Stimulated activated CD8-positive, alpha-beta memory T cell treated with anti-CD3 and anti-CD28 coated beads, Interleukin-7, amount 100 ng/mL, for 24 hours (primary cell): ENCODE measurements around the gene GZMM.
"Not testable (repeated sequence)": the region's sequence is repeated elsewhere in the genome, so short reads cannot be mapped to it uniquely, and the experiment has no call there.

Experiments used
- DNase-seq: peaks from one replicate; pipeline ENCODE4 v3.0.0-alpha.2; 2020; ENCODE audit warnings: low read depth

GZMM gene

DNA sequence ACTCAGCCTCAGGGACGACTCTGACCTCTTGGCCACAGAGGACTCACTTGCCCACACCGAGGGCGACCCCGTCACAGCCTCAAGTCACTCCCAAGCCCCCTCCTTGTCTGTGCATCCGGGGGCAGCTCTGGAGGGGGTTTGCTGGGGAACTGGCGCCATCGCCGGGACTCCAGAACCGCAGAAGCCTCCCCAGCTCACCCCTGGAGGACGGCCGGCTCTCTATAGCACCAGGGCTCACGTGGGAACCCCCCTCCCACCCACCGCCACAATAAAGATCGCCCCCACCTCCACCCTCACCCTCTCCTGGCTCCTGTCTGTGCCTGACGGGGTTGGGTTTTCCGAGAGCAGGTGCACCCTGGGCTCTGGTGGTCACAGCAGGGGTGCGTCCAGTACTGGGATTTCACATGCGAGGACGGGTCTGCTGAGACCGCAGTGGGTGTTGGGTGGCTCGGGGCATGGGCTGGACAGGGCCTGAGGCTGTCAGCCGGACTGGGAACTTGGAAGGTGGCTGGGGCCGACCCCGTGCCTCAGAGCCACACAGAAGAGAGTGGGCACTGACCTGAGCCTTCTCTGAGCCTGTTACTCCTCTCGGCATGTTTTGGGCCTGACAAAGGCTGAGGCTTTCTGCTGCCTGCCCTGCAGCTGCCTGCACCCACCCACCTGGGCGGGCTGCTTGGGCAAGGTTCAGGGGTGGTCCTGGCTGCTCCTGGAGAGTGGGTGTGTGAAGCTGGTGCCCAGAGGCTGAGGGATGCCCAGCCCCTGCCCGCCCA lies 39.5 kb downstream of the GZMM start:
- DNase-seq = no peak

DNA sequence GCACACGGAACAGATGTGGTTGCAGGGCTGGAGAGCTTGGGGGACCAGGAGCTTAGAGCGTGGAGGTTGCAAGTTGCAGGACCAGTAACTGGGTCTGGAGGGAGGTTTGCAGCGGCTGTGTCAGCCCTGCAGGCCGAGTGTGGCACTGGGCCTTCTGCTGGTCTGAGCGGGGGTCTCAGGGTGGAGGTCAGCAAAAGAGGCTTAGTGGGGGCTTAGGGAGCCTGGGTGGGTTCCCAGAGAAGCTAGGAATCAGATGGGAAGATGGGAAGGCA lies 40.1 kb downstream of the GZMM start:
- DNase-seq = no peak

DNA sequence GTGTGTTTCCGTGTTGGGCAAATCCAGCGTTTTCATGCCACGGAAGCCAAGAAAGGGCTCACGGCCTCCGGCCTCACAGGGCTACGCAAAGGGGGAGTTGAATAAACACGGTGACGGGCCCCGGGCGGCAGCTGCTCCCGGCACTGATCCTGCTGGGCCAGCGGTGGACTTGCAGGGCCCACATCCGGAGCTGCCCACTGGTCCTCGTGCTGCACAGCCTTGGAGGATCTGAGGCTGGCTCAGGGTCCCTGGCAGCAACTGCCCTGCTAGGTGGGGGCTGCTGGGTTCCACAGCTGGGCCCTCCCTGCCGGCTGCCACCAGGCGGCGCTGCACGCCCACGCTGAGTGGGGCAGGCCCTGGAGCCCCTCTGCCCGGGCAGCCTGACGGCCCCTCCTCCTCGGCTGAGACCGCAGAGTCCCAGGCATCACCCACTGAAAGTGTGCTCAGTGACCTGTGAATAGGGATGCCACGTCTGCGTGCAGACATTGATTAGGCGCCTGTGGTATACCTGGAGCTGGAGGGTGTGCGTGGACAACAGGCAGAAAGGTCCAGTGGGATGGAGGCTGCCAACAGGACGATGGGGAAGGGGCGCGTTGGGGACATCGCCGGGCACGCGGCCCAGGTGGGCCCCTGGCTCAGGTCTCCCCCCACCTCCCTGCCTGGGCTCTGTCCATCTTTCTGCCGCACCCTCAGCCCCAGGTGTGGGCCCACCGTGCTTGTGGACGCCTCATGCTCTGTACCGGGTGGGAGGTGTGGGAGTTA lies 40.6 kb downstream of the GZMM start:
- peak; percentile 30 for DNase-seq

DNA sequence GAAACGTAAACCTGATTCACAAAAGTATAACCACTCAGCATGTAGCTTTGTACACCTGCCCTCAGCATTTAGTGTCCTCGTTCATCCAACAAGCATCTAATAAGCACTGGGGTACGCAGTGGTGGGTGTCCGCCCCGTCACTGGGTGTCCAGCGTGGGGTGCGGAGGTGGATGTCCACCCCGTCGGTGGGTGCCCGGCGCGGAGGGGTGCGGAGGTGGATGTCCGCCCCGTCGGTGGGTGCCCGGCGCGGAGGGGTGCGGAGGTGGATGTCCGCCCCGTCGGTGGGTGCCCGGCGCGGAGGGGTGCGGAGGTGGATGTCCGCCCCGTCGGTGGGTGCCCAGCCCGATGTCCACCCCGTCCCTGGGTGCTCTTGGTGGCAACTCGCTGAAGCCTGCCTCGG lies 41.3 kb downstream of the GZMM start:
- not testable (repeated sequence) for DNase-seq

DNA sequence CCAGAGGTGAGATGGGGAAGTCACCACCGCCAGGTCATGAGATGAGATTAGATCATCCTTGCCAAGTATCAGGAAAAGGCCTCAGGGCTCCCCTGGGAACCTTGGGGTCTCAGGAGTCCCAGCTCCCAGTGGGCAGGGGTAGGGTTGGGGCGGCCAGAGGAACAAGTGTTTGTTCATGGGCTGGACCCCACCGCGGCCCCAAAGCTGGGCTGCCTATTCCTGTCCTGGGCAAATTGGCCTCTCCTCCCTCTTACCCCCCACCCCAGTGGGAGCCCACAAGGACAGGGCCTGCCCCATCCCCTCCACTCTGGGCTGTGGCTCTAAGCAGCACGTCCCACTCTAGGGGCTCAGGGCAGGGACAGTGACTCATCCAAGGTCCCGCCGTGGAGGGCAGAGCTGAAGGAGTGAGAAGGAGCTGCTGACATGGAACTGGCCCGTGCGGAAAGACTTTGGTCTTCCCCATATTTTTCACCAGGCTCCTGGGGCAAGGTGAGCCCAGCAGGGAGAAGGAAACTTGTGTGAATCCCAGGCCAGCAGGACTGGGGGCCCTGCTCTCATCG lies 41.8 kb downstream of the GZMM start:
- no peak for DNase-seq

DNA sequence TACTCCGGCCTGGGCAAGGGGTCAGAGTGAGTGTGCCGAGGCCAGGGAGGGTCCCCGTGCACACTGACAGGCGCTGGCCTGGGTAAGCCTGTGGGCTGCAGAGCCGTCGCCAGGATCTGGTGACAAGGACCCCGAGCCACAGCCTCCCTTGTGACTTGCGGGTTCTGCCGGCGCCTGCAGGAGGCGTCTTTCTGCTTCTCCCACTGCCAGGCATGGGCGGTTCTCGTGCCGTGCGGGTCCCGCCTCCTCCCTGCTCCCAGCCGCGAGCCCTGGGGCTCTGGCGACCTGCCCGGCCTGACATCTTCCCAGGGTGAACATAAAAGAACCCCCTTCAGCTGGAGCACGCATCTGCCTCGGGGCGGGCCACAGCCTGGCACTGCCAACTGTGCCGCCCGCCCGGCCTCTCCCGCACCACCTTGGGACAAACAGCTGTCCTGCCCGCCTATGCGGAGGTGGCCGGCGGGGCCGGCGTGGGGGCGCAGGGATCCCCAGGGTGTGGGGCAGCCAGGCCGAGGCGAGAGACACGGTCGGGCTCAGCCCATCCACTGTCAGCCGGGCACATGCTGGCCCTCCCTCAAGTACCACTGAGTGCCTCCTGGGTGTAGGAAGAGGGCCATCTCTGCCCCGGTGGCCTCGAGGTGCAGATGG lies 44.4 kb downstream of the GZMM start:
- DNase-seq = peak; percentile 44

DNA sequence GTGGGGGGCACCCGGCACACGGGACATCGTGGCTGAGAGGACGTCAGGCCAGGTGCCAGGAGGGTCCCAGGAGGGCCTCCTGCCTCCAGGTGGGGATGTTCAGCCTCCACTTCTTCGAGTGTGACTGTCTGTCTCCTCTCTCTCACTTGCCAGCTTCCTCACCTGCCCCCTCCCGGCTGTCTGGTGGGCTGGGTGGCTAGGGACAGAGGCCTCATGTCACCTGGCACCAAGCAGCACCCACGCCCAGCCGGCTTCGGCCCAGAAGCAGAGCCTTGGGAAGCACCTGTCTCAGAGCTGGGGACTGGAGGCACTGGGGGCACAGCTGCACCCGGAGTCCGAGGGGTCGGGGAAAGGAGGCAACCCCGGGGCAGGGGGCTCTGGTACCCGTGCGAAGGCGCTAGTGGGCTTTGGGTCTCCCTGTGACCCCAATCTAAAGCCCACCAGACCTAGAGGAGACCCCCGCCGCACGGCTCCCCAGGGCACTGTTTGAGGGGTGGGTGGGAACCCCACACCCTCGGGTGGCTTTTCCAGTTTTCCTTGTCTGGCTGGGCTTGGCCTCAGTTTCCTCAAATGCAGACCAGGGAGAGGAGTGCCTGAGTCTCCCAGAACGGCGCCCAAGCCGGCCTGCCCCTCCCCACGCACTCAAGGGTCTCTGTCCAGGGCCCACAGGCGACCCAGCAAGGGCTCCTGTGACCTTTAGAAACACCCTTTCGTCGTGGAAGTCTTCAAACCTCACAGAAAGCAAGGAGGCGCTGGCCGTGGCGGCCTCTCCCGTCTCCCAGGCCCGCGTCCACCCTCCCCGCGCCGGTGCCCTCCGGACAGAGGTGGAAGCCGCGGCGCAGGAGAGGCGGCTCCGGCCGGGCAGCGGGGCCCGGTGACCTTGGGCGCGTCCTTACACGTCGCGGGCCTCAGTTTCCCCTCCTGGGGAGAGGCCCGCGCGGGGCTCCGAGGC lies 45.2 kb downstream of the GZMM start:
- no peak for DNase-seq

DNA sequence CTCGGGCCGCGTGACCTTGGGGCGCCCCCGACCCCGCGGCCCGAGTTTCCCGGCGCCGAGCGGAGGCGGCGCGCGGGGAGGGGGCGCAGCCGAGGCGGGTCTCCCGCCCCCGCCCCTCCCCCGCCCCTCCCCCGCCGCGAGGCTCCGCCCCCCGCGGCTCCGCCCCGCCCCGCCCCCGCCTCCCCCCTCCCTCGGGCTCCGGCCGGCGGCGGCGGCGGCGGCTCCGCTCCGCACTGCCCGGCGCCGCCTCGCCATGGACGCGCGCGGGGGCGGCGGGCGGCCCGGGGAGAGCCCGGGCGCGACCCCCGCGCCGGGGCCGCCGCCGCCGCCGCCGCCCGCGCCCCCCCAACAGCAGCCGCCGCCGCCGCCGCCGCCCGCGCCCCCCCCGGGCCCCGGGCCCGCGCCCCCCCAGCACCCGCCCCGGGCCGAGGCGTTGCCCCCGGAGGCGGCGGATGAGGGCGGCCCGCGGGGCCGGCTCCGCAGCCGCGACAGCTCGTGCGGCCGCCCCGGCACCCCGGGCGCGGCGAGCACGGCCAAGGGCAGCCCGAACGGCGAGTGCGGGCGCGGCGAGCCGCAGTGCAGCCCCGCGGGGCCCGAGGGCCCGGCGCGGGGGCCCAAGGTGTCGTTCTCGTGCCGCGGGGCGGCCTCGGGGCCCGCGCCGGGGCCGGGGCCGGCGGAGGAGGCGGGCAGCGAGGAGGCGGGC lies 46.0 kb downstream of the GZMM start, which contains the start of gene HCN2:
Gene HCN2 (plus strand): TSS at position 189 of the 703 bp plus-strand sequence. CDS start 65 bp downstream, at position 254.
- DNase-seq = no peak

DNA sequence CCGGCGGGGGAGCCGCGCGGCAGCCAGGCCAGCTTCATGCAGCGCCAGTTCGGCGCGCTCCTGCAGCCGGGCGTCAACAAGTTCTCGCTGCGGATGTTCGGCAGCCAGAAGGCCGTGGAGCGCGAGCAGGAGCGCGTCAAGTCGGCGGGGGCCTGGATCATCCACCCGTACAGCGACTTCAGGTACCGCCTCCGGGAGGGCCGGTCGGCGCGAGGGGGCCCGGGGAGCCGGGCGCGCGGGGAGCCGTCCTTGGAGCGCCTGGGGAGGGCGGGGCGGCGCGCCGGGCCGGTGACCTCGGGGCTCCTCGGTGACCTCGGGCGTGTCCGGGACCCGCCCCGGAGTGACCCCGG lies 46.5 kb downstream of the GZMM start:
- DNase-seq = no peak

DNA sequence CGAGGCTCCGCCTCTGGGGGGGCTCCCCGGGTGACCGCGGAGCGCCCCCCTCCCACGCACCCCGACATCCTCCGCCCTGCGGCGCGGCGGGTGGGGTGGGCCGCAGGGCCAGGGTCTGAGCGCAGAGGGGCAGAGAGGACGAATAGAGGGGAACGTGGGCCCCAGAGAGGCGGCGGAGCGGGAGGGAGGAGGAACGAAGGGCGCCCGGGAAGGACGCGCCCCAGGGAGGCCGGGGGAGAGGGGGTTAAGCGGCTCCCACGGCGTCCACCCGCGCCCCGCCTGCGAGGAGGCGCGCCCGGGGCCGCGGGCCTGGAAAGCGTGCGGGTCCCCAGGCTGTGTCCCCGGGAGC lies 46.9 kb downstream of the GZMM start:
- no peak for DNase-seq

DNA sequence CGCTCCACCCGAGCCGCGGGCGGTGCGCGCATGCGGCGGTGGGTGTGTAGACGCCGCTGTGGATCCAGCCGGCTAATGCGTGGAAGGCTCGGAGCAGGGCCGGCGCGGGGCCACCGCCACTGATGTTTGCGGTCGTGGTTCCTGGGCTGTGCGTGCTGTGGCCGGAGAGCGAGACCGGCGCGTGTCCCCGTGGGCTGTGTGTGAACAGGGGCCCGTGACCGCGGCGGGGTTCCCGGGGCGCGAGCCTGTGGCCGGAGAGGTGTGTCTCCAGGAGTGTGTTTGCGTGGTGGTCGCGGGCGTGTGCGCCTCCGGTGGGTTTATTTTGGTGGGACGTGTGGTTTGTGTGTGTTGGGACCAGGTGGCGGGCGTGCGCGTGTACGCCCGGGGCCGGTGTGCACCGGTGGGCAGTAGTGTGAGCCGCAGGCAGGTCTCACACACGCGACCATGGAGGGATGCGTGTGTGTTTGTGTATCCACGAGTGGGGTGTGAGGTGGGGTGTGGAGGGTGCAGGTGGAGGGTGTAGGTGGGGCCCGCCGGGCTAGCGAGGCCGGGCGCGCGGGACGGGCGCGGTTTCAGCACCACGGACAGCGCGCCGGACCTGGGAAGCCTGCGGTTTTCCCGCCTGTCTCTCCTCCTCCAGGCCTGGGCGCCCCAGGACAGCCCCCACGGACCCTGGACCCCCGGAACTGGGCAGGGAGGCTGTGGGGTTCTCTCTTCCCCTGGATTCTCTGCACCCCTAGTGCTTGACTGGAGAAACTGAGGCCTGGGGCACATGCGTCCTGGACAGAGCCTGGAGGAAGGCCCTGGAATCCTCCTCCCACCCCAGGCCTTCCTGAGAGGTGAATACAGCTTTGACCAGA lies 47.5 kb downstream of the GZMM start:
- DNase-seq = no peak

DNA sequence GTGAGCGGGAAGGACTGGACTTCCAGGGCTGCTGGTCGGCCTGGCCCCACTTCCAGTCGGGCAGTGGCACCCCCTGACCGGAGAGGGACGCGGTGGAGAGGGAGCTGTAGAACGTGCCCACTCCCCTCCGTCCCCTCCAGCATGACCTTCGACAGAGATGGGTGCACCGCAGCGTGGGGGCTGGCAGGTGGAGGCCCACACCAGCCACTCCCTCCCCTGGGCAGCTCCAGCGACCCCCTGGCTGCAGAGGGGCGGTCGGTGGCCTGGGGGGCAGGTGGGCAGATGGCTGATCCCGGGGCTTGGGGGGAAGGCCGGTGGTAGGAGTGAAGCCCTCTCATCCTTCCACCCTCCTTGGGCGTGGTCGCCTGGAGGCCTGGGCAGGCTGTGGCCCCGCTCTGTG lies 48.2 kb downstream of the GZMM start:
- no peak for DNase-seq

DNA sequence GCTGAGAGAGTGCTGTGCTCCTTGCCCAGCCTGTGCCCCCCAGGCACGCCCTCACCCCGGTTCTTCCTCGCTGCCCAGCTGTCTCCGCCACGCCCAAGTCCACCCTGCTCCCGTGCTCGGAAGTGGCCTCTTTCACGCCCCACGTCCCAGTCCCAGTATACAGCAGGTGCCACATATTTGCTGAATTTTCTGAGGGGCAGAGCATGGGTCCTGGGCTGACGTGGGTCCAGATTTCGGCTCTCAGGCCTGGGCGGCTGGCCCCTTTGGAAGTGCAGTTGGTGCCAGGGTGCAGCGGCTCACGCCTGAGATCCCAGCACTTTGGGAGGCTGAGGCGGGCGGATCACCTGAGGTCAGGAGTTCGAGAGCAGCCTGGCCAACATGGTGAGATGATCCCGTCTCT lies 49.2 kb downstream of the GZMM start:
- no peak for DNase-seq

DNA sequence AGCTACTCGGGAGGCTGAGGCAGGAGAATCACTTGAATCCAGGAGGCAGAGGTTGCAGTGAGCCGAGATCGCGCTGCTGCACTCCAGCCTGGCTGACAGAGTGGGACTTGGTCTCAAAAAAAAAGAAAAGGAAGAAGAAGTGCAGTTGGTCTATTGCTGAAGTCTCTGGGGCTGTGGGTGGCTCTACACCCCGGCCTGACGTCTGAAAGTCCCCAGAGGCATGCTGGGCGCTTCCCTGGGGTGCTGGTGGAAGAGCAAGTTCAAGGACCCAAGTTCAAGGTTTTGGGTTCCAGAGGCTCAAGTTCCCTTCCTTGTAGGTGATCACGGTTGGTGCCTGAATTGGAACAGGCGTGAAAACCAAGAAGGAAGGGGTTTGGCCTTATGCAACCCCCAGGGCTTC lies 49.7 kb downstream of the GZMM start:
- no peak for DNase-seq

DNA sequence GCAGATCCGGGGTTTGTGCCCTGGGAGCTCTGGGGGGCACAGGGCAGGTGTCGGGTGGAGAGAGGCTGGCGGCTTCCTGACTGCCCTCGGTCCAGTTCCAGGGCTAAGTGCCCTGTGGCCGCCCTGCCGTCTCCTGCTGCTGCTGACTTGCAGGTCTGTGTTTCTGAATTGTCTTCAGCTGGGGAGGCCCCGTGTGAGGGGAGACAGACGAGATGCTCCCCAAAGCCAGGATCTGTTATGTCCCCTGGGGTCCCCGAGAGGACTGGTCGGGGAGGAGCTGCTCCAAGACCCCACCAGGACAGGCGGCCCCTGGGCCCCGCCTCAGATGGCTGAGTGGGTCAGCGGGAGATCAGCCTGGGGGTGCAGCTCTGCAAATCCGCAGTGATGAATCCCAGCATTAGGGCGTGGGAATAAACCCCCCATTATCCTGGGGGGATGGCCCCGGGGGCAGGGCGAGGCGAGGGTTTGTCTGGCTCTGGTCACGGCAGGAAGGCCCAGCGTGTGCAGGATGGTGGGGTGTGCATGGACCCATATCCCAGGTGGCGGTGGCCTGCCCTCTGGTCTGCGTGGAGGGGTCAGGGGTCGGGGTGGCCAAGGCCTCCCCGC lies 50.5 kb downstream of the GZMM start:
- no peak for DNase-seq

DNA sequence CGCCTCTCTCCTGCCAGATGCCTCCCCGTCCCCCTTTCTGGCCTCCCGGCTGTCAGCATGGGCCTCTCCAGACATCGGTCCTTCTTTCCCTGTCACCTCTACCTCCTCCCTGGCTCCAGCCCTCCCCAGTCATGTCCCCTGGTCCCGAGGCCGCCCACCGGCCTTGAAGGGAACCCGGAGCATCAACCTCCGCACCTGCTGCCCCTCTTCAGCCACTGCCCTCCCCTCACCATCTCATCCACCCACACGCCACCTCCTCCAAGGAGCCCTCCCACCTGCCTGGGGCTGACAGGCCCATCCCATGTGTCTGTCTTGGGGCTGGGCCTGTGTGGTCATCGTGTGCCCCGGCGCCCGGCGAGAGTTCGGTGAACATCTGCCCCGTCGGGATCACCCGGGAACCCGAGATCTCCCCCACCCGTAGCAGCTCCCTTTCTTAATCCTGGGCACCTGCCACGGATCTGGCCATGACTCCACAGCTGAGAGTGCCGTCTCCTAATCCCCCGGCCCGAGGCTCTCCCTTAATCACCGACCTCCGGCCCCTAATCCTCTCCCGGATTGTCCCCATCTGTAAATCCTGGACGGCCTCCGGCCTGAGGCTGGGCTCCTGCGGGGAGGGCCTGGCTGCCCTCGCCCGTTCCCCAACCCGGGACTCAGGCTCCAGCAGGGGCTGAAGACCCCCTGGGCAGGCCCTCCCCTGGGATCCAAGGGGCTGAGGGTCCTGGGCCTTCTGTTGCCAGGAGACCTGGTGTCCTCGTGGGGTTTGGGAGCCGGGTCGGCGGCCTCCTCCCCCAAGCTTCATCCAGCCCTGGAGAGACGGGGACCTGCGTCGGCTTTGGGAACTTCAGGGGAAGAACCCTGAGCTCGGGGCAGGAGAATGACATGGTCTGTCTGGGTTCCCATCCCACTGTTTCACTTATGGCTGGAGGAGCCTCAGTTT lies 51.7 kb downstream of the GZMM start:
- DNase-seq = no peak

DNA sequence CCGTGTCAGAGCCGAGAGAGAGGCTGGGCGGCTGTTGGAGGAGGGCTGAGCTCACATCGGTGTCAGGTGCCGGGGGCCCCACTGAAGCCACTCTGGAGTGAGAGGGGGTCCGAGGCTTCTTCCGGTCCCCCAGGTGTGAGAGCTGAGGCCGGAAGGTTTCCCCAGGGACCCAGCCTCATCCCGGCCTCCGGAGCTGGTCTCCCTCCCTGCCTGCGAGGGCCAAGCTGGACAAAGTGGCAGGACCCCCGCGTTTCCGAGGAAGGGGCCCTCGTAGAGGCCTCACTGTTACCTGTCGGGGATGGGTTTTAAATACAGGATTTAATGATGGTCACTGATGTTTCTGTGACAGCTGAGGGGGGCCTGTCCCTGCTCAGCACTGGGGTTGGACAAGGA lies 52.4 kb downstream of the GZMM start:
- DNase-seq = no peak

DNA sequence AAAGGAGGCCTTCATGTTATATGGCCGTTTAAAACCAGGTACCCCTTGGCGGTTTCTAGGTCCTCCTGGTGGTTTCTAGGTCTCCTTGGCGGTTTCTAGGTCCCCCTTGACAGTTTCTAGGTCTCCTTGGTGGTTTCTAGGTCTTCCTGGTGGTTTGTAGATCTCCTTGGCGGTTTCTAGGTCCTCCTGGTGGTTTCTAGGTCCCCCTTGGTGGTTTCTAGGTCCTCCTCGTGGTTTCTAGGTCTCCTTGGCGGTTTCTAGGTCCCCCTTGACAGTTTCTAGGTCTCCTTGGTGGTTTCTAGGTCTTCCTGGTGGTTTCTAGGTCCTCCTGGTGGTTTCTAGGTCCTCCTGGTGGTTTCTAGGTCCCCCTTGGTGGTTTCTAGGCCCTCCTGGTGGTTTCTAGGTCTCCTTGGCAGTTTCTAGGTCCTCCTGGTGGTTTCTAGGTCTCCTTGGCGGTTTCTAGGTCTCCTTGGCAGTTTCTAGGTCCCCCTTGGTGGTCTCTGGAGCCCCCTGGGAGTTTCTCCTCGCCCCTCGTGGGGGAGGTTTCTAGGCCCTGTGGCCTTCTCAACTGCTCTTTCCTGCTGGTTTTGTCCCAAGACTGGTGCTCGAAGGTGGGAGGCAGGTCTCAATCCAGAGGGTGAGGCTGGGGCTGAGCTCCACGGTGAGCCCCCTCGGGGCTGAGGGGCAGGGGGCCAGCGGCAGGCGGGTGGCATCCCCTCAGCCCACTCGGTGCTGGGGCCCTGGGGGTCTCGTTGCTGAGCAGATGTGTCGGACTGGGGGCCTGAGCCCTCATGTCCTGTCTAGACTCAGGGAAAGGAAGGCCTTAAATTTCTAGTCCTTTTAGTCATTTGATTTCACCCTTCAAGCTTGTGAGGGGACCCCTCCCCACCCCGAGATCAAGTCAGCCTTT lies 53.8 kb downstream of the GZMM start:
- no peak for DNase-seq
